Measurements from ENCODE around the gene GULP1. TPM values are rescaled to one million over a fixed set of nuclear protein-coding genes. Genes with fewer than 3 reads are reported as not detected.
A peak's percentile ranks its signal among the peaks of the same experiment; 100 is the strongest.

Gene GULP1
- total and polyA plus RNA-seq, 2 experiments from 2014 or later = 94.6 to 181 TPM

- DNase-seq (ENCODE audit: low spot score) (no peak), ATAC-seq (no peak)
- peak overlapping the region; percentile 81; the same call in 1 of the 2 replicates for H3K27ac Mint-ChIP-seq
- H3K27ac ChIP-seq (ENCODE audit: low read depth) = no peak overlapping the region
- no peak for TF ChIP-seq CTCF (conservative IDR thresholded peaks at IDR 0.05; ENCODE audit: low read depth in 2 of 2)
- TF ChIP-seq REST (IDR thresholded peaks at IDR 0.05; ENCODE audit: unreplicated experiment) = no peak
- no peak for TF ChIP-seq CREB1 (CRISPR knock-in tag; IDR thresholded peaks at IDR 0.05; ENCODE audit: low read depth)
- TF ChIP-seq STAT1 (IDR thresholded peaks at IDR 0.05; ENCODE audit: unreplicated experiment) = no peak
- TF ChIP-seq EZH2phosphoT487 (IDR thresholded peaks at IDR 0.05; ENCODE audit: unreplicated experiment) = no peak
- TF ChIP-seq NANOG (IDR thresholded peaks at IDR 0.05; ENCODE audit: borderline replicate concordance) = no peak
- no peak for TF ChIP-seq ETS1 (IDR thresholded peaks at IDR 0.05)
- no peak for TF ChIP-seq ZNF462 (CRISPR knock-in tag; IDR thresholded peaks at IDR 0.05)
- no peak for TF ChIP-seq POLR2AphosphoS5 (IDR thresholded peaks at IDR 0.05; ENCODE audit: low read depth)
- TF ChIP-seq ZNF114 (CRISPR knock-in tag; IDR thresholded peaks at IDR 0.05) = no peak
- H4K20me1 ChIP-seq (replicated peaks; ENCODE audit: insufficient read depth) = peaks cover 38% of the 10 kb centered on the region
- H3K4me1 Mint-ChIP-seq = peaks cover 37% of the 10 kb centered on the region
- H3K27me3 Mint-ChIP-seq (ENCODE audit: insufficient read depth, low read depth, poor library complexity) = no peaks in the 10 kb centered on the region
- H3K4me3 ChIP-seq = no peak overlapping the region
- H3K9me2 ChIP-seq (ENCODE audit: insufficient read depth) = no peaks in the 10 kb centered on the region
- H3K27me3 ChIP-seq (ENCODE audit: insufficient read depth) = no peaks in the 10 kb centered on the region
- H3K4me2 ChIP-seq = no peak overlapping the region
- peaks cover 64% of the 10 kb centered on the region for H3K4me1 ChIP-seq (ENCODE audit: insufficient read depth)
- H3F3A ChIP-seq (replicated peaks; ENCODE audit: low read depth) = no peaks in the 10 kb centered on the region
- H3K36me3 Mint-ChIP-seq (ENCODE audit: low read depth) = no peaks in the 10 kb centered on the region
- no peaks in the 10 kb centered on the region for H3K36me3 ChIP-seq (ENCODE audit: insufficient read depth)
- H3K79me2 ChIP-seq (replicated peaks; ENCODE audit: insufficient read depth) = peaks cover 100% of the 10 kb centered on the region
- no peak overlapping the region for H3K4me3 Mint-ChIP-seq
- H3K9me3 Mint-ChIP-seq = no peaks in the 10 kb centered on the region
- H2AFZ ChIP-seq = no peak overlapping the region
Measured at GRCh38 chr2:188326669-188327301, 35.1 kb downstream of the GULP1 start.

Measured in GM23338 (cell line).